ENCODE results near the gene TTC23L. TPM values are rescaled to one million over a fixed set of nuclear protein-coding genes. Genes with fewer than 3 reads are reported as not detected.

The TTC23L gene
- total and polyA plus RNA-seq, 2 experiments from 2014 or later = 2.2 to 2.3 TPM

- Histone ChIP-seq H3K27me3 (ENCODE audit: insufficient read depth) (no peaks in the 10 kb centered on the region), H3K4me2 (no peak overlapping the region), H3K27ac (ENCODE audit: low read depth) (peak overlapping the region; percentile 41; the same call in 1 of the 2 replicates), H3K4me3 (no peak overlapping the region), H3K4me1 (ENCODE audit: insufficient read depth) (no peaks in the 10 kb centered on the region), H3F3A (replicated peaks; ENCODE audit: low read depth) (no peaks in the 10 kb centered on the region), H3K79me2 (replicated peaks; ENCODE audit: insufficient read depth) (peaks cover 61% of the 10 kb centered on the region), H4K20me1 (replicated peaks; ENCODE audit: insufficient read depth) (peaks cover 8% of the 10 kb centered on the region; the same call in 1 of the 2 replicates), H3K9me2 (ENCODE audit: insufficient read depth) (0 out of 2 replicates have a peak, but pooled peaks cover 11% of the 10 kb centered on the region), H3K36me3 (ENCODE audit: insufficient read depth) (peaks cover 13% of the 10 kb centered on the region), H2AFZ (no peak overlapping the region)
- Mint-ChIP-seq H3K27ac (no peak overlapping the region), H3K36me3 (ENCODE audit: low read depth) (peaks cover 25% of the 10 kb centered on the region), H3K27me3 (ENCODE audit: insufficient read depth, low read depth, poor library complexity) (peaks cover 2% of the 10 kb centered on the region), H3K4me3 (no peak overlapping the region), H3K4me1 (peaks cover 4% of the 10 kb centered on the region; the same call in 2 of the 3 replicates), H3K9me3 (peaks cover 8% of the 10 kb centered on the region)
- DNase-seq (ENCODE audit: low spot score) (no peak), ATAC-seq (peak; percentile 83)
- TF ChIP-seq ETS1 (IDR thresholded peaks at IDR 0.05) (no peak), CTCF (conservative IDR thresholded peaks at IDR 0.05; ENCODE audit: low read depth in 2 of 2) (no peak), EZH2 (IDR thresholded peaks at IDR 0.05; ENCODE audit: low read depth, unreplicated experiment) (no peak), EZH2phosphoT487 (IDR thresholded peaks at IDR 0.05; ENCODE audit: unreplicated experiment) (no peak), ZNF462 (CRISPR knock-in tag; IDR thresholded peaks at IDR 0.05) (no peak)
Measured at GRCh38 chr5:34791761-34792244, 47.2 kb upstream of the TTC23L start.
